Smooth muscle cell of the brain vasculature (primary cell): ENCODE data around the gene HIVEP3.

Experiments
- DNase-seq: peaks from one replicate; pipeline ENCODE4 v3.0.0-alpha.2; 2012; ENCODE audit warnings: low read depth, low spot score

HIVEP3 gene

DNA sequence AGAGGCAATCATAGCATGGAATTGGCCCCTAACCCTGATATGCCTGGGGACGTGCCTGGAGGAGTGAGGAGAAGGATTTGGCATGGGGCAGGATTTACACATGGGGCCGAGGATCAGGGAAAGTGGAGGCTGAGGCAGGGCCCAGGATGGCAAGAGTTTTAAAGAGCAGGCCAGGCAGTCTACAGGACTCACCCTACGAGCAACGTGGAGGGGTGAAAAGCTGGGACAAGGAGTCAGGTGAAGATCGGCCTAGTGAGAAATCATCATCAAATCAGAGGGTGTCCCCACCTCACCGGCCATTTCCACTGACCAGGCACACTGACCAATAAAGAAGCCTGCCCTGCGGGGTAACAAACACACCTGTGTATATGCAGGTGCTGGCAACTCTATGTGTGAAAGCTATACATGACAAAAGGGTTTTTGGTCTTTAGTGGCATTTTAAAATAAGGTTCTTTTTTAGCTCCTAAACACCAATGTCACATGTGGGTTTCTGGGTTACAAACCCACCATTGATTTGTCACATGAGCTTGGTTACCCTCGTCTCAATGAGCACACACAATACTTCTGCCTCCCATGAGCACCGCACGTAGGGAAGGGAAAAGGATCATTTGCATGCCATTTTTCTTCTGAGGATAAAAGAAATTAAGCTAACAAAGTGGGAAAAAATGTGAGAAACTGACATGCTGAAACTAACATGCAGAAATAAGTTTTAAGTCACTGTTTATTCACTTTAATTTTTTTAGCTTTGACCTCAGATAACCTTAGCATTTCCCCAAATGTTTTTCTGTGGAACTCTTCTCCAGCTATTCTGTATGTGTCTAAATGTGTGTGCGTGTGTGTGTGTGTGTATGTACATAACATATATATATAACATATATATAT, 266.1 kb downstream of the HIVEP3 start:
- DNase-seq = no peak

GRCh38 chr1:41650028-41650880, 268.5 kb downstream of the HIVEP3 start:
- DNase-seq = no peak

DNA sequence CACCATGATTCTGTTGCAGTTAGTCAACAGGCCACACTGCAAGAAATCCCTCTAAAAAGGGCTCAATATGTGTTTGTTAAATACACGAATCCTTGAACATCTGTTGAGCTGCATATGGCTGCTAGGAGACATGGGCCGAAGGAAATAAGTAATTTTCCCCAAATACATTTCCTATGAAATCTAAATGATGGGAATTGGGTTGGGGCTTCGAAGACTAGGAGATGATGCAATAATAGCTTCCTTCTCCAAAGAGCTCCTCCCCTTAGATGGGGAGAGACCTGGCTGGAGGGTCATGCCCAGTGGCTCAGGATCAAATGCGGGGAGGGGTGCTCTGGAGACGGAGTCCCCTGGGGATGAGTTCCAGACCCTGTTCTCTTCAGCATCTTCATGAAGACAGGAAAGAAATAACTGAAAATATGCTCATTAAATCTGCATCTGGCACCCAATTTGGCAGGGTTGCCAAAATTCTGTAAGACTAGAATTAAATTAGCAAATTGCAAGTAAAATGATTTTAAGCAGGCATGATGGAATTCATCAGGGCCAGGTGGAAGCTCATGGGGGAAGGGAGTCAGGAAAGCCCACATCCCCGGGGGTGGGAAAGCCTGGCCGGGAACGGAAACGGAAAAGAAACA, 269.2 kb downstream of the HIVEP3 start:
- DNase-seq = no peak

DNA sequence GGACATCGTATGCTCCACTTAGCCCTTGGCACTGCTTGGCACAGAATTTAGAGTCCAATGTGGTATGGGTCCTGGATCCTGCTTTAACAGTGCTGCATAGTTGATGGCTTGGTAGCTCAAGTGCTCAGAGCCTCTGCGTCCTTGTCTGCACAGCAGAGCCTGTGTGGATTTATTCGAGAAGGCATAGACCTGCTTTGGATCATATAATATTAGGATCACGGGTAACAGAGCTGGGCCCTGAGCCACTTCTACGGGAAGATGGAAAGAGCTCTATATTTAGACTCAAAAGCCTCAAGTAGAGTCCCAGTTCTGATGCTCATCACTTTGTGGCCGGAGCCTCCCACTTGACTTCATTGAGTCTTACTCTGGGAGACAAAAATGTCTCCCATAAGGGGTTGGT, 269.9 kb downstream of the HIVEP3 start:
- DNase-seq = no peak

DNA sequence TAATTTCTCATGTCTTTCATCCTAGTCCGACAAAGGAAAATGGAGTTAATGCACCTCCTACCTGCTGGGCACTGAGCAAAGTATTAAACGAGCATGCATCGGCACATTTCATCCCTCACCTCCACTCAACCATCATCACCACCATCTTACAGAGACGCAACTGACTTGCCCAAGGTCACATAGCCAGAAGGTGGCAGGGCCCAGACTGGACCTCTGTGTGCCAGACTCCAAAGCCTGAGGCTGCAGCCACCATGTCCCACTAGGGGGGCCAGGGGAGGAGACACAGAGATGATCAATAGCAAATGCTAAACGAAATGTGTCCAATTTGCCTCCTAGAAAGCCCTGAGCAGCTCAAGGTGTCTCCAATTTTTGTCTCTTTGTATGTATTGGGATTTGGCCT, 270.5 kb downstream of the HIVEP3 start:
- no peak for DNase-seq

- DNase-seq = no peak
Observed at GRCh38 chr1:41647221-41648135, 271.2 kb downstream of the HIVEP3 start.

DNA sequence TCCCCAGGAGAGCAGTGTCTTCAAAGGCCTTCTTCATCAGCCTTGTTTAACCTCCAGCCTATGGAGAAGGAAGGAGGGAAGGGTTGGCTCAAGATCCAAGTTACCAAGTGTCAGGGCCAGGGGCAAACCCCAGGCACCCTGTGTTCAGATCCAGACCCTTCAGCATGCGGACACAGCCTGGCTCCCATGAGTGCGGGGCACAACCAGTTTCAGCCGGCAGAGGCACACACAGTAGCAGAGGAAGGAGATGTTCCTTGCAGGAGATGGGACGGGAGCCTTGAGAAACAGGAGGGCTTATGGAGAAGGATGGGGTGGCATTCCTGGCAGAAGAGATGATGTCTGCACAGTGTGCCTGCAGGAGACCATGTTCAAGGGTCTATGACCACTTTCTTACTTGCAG, 272.5 kb downstream of the HIVEP3 start:
- DNase-seq = no peak

GRCh38 chr1:41645062-41645461, 273.7 kb downstream of the HIVEP3 start:
- DNase-seq = no peak

DNA sequence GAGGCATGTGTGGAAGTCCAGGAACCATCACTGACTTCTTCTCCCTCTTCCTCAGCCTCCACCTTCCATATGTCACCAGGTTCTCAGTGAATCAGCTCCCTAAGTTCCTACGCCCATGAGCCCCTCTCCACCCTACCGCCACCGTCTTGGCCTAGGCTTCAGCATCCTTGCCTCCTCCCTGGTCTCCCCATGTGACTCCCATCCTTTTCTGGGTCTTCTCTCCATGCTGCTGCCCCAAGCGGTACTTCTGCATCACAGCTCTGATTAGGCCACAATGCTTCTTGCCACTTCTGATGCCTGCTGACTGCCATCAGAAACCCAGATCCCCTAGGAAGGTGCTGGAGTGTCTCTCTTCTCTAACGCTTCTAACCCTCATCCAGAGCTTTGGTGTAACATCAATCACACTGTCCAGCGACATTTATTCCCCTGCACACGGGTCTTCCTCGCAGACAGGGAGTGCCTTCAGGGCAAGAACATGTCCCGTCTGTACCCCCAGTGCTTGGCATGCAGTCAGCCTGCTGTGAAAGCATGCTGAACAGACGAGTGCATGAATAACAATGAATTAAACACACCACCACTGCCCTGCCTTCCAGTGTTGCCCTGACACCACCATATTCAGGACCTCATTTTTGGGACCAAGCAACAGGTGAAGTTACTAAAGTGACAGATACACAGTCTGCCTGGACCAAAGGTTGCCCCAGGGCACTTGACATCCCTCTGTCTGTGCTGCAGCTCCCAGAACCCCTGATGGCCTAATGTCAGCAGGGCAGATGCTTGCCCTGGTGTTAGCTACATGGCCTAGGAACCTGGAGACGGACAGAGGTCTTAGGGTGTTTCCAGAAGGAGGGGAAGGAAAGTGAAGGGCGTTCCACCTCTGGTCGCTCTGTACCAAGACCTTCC, 275.6 kb downstream of the HIVEP3 start:
- no peak for DNase-seq

DNA sequence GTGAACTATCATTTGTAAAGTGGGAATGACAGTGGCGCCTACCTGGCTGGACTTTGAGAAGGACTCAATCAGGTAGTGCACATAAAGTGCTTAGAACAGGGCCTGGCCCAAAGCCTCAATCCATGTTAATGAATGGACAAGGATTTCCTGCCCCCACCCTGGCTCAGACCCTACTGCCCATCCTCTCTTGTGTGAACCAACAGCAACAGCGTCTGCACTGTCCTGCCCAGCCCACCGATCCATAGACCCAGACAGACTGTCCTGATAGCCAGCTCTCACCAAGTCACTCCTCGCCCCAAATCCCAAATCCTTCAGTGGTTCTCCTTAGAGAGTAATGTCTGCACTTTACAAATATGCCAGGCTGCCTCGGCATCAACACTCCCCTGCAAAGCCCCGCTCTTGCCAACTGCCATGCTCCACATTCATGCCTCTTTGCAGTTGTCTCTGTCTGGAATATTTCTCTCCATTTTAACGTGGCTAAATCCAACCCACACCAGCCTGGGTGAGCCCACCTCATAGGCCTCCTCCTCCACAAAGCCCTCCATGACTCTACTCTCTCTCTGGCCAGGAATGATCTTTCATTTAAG, 276.7 kb downstream of the HIVEP3 start:
- no peak for DNase-seq

- no peak for DNase-seq
Observed at GRCh38 chr1:41641475-41641814, 277.3 kb downstream of the HIVEP3 start.

DNA sequence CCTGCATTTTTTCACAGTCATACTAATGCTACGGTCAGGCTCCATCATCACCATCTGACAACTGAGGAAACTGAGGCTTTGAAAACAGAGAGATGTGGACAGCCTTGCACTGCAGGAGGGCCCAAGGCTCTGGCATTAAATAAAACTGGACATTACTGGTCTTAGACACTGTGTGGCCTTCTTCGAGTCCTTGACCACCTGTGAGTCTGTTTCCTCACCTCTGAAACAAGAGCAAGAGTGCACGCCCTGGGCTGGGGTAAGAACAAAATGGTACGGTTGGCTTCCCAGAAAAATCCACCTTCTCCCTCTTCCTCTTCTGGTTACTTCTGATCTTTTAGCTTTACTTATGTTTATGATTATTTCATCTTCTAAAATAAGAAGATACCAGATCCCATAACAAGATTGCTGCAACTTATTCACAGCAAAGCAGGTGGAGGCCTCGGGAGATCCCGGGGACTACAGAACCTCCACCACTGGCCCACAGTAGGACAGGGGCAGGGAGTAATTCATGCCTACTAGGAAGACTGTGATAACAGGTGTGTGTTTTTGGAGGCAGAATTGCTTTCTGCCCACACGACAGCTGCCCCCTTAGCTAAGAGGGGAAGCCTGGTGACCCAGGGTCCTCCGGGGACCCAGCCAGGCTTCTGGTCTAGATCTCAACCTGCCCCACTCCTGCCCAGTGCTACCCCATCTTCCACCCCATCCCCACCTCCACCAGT, 277.8 kb downstream of the HIVEP3 start:
- no peak for DNase-seq

DNA sequence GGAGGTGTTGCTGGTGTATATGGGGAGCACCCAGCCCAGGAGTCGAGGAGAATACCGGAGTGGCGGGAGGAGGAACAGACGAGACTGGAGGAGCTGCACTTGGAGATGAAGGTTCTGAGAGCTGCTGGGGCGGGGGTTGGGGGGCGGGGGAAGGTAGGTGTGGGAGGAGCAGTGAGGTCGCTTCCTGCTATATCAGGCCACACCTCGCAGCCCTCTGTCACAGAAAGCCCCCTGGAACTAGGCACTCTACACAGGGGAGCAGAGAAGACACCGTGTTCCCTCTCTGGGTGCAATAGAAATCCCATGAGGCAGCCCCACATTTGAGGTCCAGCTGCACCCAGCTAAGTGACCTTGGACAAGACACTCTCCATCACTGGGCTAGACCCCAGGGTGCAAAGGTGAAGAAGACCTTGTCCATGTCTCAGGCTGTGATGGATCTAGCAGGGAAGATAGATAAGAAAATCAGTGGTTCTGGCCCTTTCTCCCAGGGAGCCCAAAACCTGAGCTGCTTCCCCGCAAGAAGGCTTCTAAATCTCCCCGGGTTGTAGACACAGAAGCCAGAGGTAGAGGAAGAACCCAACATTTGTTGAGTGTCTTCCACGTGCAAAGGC, 278.5 kb downstream of the HIVEP3 start:
- DNase-seq = no peak

DNA sequence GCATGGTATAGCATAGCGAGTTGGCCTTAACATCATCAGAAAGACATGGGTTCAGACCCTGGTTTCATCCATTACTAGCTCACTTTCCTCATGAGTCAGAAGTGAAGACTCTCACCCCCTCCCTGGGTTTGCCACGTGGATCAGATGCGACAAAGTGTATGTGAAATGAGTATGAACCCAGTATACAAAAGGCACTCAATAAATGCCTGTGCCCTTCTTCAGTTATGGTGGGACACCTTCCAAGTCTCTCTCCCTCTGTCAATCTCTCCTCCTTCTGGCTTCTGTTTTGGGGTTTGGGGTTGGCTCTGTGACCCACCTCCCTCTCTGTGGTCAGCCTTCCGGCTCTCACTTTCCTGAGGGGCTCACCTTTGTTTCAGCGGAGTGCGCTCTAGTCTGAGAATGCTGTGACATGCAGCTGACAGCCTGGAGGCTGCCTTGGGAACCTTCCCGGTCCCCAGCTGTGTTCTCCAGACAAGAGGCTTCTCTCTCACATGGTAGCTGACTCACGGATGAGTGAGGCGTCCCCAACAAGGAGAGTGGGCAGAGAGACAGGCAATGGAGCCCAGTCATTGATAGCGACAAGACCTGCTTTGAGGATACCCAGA, 279.3 kb downstream of the HIVEP3 start:
- DNase-seq = no peak

- DNase-seq = no peak
Observed at GRCh38 chr1:41638086-41639024, 280.4 kb downstream of the HIVEP3 start.

DNA sequence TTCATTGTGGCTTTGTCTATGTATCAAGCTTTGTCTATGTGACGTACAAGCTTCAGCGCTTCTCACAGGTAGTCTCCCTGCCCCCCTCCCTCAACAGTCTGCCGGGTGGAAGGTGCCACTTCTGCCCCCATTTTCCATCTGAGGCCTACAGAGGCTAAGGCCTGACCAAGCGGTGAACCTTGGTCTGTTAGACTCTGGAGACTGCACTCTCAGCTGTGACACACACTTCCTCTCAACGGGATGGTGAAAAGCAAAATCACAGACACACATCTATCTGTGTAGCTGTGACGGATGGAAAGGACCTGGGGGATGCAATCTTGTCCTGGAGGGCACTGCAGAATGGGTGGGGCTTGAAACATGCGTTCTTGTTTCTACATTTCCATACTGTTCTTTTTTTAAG, 281.4 kb downstream of the HIVEP3 start:
- no peak for DNase-seq

DNA sequence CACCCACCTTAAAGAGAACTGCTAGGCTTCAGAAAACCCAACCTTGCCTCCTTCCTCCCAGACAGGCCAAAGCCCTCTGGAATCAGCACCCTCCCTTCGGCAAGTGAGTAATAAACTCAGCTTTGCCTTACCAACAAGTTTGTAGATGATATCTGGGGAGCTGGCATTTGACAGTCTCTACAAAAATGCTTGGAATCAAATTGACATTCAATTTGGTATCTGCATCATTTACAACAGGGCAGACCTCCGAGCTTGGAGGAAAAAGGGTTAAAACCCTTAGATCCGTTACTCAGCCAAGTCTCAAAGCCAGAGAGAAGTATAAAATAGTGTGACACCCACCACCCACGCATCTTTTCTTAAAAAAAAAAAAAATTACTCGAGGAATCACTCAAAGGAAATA, 285.0 kb downstream of the HIVEP3 start:
- DNase-seq = no peak
